NCI-H446 (cell line): ENCODE measurements around the gene SOX8.

Experiments used
- DNase-seq, 2 experiments: peaks; one replicate each; lab custom pipeline; 2025; lab: John Stamatoyannopoulos, UW

SOX8 gene

GRCh38 chr16:987906-988305, 6.3 kb downstream of the SOX8 start:
- DNase-seq, result no peak

- no peak for DNase-seq
Measured at GRCh38 chr16:988471-989353, 7.1 kb downstream of the SOX8 start.

- no peak for DNase-seq
Measured at GRCh38 chr16:989354-989814, 7.8 kb downstream of the SOX8 start.

- no peak for DNase-seq
Measured at GRCh38 chr16:990516-991291, 9.1 kb downstream of the SOX8 start.

- no peak for DNase-seq
Measured at GRCh38 chr16:991345-991744, 9.8 kb downstream of the SOX8 start.

- DNase-seq, result no peak
Measured at GRCh38 chr16:991773-992172, 10.2 kb downstream of the SOX8 start.

- no peak for DNase-seq
Measured at GRCh38 chr16:993731-994130, 12.2 kb downstream of the SOX8 start.

- DNase-seq, result no peak
Measured at GRCh38 chr16:995087-995486, 13.5 kb downstream of the SOX8 start.

- no peak for DNase-seq
Measured at GRCh38 chr16:995783-996182, 14.2 kb downstream of the SOX8 start.

GRCh38 chr16:996681-997080, 15.1 kb downstream of the SOX8 start:
- DNase-seq, result no peak

- DNase-seq, result no peak
Measured at GRCh38 chr16:997440-998051, 16.0 kb downstream of the SOX8 start.

- no peak for DNase-seq
Measured at GRCh38 chr16:998211-998610, 16.6 kb downstream of the SOX8 start.

GRCh38 chr16:998615-999014, 17.0 kb downstream of the SOX8 start:
- DNase-seq, result no peak

GRCh38 chr16:999677-1000076, 18.1 kb downstream of the SOX8 start:
- no peak for DNase-seq

GRCh38 chr16:1000608-1001007, 19.0 kb downstream of the SOX8 start:
- DNase-seq, result no peak

GRCh38 chr16:1001096-1001495, 19.5 kb downstream of the SOX8 start:
- DNase-seq, result no peak

GRCh38 chr16:1002399-1003166, 21.0 kb downstream of the SOX8 start:
- DNase-seq, result peak in 1 of 2 experiments; percentile 29

GRCh38 chr16:1003391-1004347, 22.1 kb downstream of the SOX8 start:
- DNase-seq, result no peak

GRCh38 chr16:1005286-1005685, 23.7 kb downstream of the SOX8 start:
- no peak for DNase-seq

- DNase-seq, result no peak
Measured at GRCh38 chr16:1006781-1007180, 25.2 kb downstream of the SOX8 start.
